ENCODE measurements around the gene ZSWIM8. TPM values are rescaled to one million over a fixed set of nuclear protein-coding genes. Genes with fewer than 3 reads are reported as not detected.

ZSWIM8 gene
- total RNA-seq, 1 experiment from 2014 or later, result 59.1 TPM

- no peak for DNase-seq (ENCODE audit: low spot score)
- ChIA-PET CTCF (interaction anchor here (1.4 kb wide), 1 partner anchor 103 kb away, joined by 3 read pairs; no protein-coding TSS in a partner anchor), POLR2A (no interaction called here)
- H3K27me3 Mint-ChIP-seq (ENCODE audit: low read depth), result no peaks in the 10 kb centered on the region
- no peak for ATAC-seq
- TF ChIP-seq MXD4 (CRISPR knock-in tag; IDR thresholded peaks at IDR 0.05; ENCODE audit: borderline replicate concordance) (no peak), IRF1 (CRISPR knock-in tag; IDR thresholded peaks at IDR 0.05) (no peak), MLX (CRISPR knock-in tag; IDR thresholded peaks at IDR 0.05) (no peak), AFF4 (CRISPR knock-in tag; IDR thresholded peaks at IDR 0.05; ENCODE audit: borderline replicate concordance) (no peak), ATF3 (CRISPR knock-in tag; conservative IDR thresholded peaks at IDR 0.05) (no peak), FOXP4 (CRISPR knock-in tag; IDR thresholded peaks at IDR 0.05) (no peak), NR2C2 (CRISPR knock-in tag; IDR thresholded peaks at IDR 0.05) (no peak), SMAD4 (CRISPR knock-in tag; IDR thresholded peaks at IDR 0.05) (no peak), USF2 (CRISPR knock-in tag; IDR thresholded peaks at IDR 0.05) (no peak), ZNF423 (CRISPR knock-in tag; IDR thresholded peaks at IDR 0.05) (no peak), ZMAT4 (CRISPR knock-in tag; IDR thresholded peaks at IDR 0.05) (no peak), FOXP1 (CRISPR knock-in tag; IDR thresholded peaks at IDR 0.05; ENCODE audit: borderline replicate concordance) (no peak), ATF2 (CRISPR knock-in tag; IDR thresholded peaks at IDR 0.05; ENCODE audit: borderline replicate concordance, low read depth) (no peak), ZNF532 (CRISPR knock-in tag; IDR thresholded peaks at IDR 0.05; ENCODE audit: borderline replicate concordance) (no peak), ZBTB43 (CRISPR knock-in tag; IDR thresholded peaks at IDR 0.05) (no peak), HMGA2 (CRISPR knock-in tag; IDR thresholded peaks at IDR 0.05) (no peak), MAX (CRISPR knock-in tag; IDR thresholded peaks at IDR 0.05) (no peak), JUN (CRISPR knock-in tag; IDR thresholded peaks at IDR 0.05) (no peak), GRHL2 (CRISPR knock-in tag; IDR thresholded peaks at IDR 0.05; ENCODE audit: insufficient replicate concordance, severe bottlenecking) (no peak)
- H3K36me3 Mint-ChIP-seq, result peaks cover 10% of the 10 kb centered on the region
- H3K4me3 Mint-ChIP-seq, result no peak overlapping the region
- H3K4me1 Mint-ChIP-seq, result no peaks in the 10 kb centered on the region
- no peaks in the 10 kb centered on the region for H3K9me3 Mint-ChIP-seq
- no peak overlapping the region for H3K27ac Mint-ChIP-seq
Observed at GRCh38 chr10:73837072-73837471, 51.7 kb downstream of the ZSWIM8 start.

Data from WTC11 (cell line).